ENCODE results near the gene TSHR.

DNA sequence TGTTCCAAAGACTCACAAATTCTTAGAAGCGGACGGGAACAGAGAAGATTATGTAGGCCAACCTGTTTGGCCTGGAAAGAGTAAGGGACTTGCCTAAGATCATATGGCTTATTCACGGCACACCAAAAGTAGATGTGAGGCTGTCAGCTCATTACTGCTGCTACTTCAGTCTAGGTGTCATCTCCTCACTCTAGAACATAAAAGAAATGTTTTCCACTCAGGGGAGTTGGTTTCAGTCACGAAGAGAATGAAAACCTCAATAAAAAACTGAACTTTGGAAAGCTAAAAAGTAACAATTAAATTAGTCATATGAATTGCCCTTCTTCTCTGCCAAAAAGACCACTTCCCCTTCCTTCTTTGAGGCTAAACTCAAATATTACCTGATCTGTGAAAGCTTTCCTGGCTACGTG is 13.2 kb upstream of the TSHR start:
- TF ChIP-seq, protein P1, sequence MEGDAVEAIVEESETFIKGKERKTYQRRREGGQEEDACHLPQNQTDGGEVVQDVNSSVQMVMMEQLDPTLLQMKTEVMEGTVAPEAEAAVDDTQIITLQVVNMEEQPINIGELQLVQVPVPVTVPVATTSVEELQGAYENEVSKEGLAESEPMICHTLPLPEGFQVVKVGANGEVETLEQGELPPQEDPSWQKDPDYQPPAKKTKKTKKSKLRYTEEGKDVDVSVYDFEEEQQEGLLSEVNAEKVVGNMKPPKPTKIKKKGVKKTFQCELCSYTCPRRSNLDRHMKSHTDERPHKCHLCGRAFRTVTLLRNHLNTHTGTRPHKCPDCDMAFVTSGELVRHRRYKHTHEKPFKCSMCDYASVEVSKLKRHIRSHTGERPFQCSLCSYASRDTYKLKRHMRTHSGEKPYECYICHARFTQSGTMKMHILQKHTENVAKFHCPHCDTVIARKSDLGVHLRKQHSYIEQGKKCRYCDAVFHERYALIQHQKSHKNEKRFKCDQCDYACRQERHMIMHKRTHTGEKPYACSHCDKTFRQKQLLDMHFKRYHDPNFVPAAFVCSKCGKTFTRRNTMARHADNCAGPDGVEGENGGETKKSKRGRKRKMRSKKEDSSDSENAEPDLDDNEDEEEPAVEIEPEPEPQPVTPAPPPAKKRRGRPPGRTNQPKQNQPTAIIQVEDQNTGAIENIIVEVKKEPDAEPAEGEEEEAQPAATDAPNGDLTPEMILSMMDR (IDR thresholded peaks at IDR 0.05) = no peak
- TF ChIP-seq EP300 (IDR thresholded peaks at IDR 0.05) = no peak
- TF ChIP-seq POLR2A (IDR thresholded peaks at IDR 0.05) = no peak
